IMR-90 (cell line): ENCODE results near the gene SCD.

Experiments used
- CTCF ChIP-seq: conservative IDR thresholded peaks from 2 replicates; pipeline ENCODE4 v1.5.1; 2012; ENCODE audit warnings: mild to moderate bottlenecking, low read depth, low read length, improper control_type of control experiment
- MXI1 ChIP-seq: IDR thresholded peaks from 2 replicates; pipeline ENCODE4 v1.6.1; 2012; ENCODE audit warnings: low read depth, mild to moderate bottlenecking, low read length, moderate library complexity, borderline replicate concordance
- RAD21 ChIP-seq: IDR thresholded peaks from 2 replicates; pipeline ENCODE4 v1.6.1; 2012; ENCODE audit warnings: low read length, improper control_type of control experiment

DNA sequence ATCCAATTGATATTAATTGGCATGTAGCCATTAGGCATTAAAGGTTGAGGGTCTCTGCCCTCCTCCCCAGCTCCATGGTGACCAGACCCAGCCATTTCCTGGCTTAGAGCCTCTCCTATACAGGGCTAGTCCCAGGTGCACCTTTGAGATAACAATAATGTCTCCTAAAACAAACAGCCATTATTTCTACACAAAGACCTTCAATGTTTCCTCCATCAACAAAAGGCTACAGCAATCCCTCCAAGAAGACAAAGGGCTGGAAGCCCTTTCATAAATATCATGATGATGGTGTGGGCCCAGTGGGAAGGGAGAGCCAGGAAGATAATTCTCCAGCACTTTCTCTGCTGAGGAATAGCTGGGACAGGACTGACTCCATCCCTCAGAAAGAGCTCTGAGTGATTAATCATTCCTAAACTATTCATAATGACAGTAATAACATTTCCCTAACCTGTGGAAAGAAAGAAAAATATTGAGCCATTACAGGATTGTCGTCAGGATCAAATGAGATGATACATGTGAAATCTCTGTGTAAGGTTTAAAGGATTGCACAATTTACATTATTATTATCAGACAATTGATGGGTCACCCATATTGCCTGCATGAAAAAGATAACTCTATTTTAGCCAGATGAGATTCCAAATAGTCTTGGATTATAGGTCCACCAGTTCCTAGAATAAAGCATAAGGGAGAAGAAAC, 27.2 kb upstream of the SCD start:
- TF ChIP-seq CTCF: no peak
- TF ChIP-seq MXI1: no peak
- TF ChIP-seq RAD21: no peak
